UCSD-AML1 (cell line): ENCODE data around the gene PLA2G4A.
"Not testable (repeated sequence)": the region's sequence is repeated elsewhere in the genome, so short reads cannot be mapped to it uniquely, and the experiment has no call there.

Source experiments
- DNase-seq: peaks from one replicate; lab custom pipeline; 2025; ENCODE audit not compliant: unreplicated experiment; lab: John Stamatoyannopoulos, UW

The PLA2G4A gene

GRCh38 chr1:186917106-186917786 lies 88.5 kb downstream of the PLA2G4A start:
- not testable (repeated sequence) for DNase-seq

GRCh38 chr1:186921386-186921785 lies 92.6 kb downstream of the PLA2G4A start:
- DNase-seq, result peak; percentile 10

DNA sequence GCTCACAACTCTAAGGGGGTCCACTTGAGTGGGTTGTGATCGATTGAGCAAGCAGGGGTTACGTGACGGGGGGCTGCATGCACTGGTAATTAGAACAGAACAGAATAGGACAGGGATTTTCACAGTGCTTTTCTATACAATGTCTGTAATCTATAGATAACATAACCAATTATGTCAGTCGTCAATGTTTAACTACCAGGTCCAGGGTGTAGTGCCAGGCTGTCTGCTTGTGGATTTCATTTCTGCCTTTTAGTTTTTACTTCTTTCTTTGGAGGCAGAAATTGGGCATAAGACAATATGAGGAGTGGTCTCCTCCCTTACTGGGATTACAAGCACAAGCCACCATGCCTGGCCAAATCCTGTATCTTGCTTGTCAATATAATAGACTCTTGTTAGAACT lies 94.1 kb downstream of the PLA2G4A start:
- DNase-seq, result not testable (repeated sequence)

- DNase-seq, result no peak
Observed at GRCh38 chr1:186923486-186923885, 94.7 kb downstream of the PLA2G4A start.

DNA sequence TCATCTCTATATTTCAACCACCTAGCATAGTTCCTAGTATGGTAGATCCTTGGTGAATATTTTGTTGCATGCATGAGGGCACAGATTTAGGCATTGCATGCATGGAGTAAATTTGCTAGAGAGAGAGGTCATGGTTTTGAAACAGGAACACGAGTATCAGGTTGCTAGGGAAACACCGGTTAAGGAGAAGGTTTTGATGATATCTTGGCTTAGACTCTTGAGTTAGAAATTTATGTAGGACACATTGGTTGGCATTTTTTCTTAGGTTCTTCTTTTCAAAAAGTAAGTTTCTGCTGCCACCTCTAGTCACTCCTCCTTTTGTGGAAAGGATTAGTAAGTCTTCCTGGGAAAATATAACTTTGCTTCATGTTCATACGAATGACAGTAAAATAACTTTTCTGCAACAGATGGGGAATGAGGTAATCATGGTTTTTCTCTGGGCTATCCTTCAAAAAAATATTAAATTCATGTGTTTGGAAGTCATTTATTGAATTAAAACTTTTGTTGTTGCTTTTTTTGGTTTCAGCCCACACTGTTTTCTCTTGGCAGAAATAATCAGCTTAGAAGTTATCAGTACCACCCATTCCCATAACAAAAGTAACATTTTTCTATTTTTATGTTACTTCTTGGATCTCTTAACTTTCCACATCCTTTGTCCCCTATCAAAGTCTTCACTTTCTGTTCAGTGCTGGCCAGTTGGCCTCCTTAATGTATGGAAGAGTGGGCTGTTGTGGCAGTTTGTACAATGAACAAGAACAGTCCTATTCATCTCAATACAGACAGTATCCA lies 97.3 kb downstream of the PLA2G4A start:
- no peak for DNase-seq

- DNase-seq, result no peak
Observed at GRCh38 chr1:186927884-186928283, 99.1 kb downstream of the PLA2G4A start.

DNA sequence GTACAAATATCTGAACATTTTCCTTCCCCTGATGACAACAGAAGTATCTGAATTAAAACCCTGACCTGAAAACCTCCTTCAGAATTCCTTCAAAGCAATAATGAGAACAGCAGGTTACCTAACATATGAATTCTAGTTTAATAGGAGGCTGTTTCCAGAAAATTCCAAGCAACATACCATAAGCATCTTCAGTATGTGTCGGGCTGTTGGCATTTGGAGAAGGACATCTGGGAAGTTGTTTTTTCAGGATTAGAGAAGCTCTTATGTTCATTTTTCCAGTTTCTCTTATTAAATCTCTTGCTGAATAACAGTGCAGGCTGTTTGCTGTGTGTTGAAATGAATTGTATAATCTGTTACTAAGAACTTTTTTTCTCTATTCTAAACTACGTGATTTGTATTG lies 101.5 kb downstream of the PLA2G4A start:
- no peak for DNase-seq

GRCh38 chr1:186937016-186937670 lies 108.4 kb downstream of the PLA2G4A start:
- no peak for DNase-seq

GRCh38 chr1:186943891-186944686 lies 115.3 kb downstream of the PLA2G4A start:
- DNase-seq, result no peak

DNA sequence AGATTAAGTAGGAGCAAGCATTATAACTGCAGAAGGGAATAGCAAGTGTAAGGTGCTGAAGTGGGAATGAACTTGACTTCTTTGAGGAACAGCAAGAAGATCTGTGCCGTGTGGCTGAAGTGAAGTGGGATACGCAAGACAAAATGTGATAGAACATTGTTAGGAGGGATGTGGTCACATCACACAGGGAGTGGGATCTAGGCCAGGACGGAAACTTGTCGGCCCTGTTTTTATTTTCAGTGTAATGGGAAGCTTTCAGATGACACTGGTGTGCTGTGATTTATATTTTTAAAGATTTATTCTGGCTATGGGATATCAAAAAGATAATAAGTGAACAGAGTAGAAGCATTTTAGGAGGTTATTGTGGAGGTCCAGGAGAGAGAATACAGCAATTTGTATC lies 116.4 kb downstream of the PLA2G4A start:
- DNase-seq, result no peak

GRCh38 chr1:186948535-186948934 lies 119.8 kb downstream of the PLA2G4A start:
- peak; percentile 41 for DNase-seq

DNA sequence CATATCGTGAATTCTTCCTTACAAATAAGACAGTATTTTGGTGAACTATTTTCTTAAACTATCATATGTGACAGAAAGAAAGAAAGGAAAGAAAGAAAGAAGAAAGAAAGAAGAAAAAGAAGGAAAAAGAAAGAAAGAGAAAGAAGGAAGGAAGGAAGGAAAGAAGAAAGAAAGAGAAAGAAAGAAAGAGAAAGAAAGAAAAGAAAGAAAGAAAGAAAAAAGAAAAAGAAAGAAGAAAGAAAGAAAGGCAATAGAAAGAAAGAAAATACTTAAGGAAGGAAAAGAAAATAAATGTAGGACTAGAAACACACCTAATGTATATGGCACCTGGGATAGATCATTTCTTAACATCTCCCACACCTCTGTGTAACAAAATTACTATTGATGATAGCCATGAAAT lies 120.4 kb downstream of the PLA2G4A start:
- DNase-seq, result no peak

DNA sequence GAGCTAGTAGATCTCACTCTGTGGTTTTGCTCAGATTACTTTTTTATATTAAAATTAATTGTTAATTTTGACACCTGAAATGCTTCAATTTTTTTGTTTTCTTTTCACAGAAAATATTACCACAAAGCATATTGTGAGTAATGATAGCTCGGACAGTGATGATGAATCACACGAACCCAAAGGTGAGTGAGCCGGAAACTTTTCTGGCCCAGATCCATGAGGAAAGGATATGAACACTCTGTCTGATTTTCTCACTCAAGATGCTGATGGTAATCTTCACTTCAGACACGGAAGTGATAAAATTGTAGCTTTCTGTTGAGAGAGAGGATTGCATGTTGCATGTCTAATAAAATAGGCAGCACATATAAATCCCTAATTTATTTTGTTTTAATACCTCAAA lies 121.8 kb downstream of the PLA2G4A start:
- no peak for DNase-seq

GRCh38 chr1:186953876-186954275 lies 125.1 kb downstream of the PLA2G4A start:
- DNase-seq, result no peak

GRCh38 chr1:186957314-186957713 lies 128.6 kb downstream of the PLA2G4A start:
- no peak for DNase-seq

DNA sequence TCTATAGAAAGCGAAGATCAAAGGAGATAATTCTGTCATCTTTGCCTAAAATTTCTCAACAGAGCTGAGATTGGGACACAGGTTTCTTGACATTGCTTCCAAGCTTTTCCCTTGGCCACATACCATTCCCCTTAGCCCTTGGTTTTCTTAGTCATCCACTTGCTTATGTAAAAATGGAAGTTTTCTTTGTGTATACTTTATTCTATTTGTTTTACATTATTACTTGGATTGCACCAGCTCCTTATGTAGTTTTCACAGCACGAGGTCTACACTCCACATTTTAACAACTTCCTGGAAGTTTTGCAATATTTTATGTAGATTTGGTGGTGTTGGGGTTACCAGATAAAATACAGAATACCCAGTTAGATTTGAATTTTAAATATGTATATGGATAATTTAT lies 129.8 kb downstream of the PLA2G4A start:
- no peak for DNase-seq

- no peak for DNase-seq
Observed at GRCh38 chr1:186960861-186961260, 132.1 kb downstream of the PLA2G4A start.

GRCh38 chr1:186965847-186966246 lies 137.1 kb downstream of the PLA2G4A start:
- no peak for DNase-seq

GRCh38 chr1:186966456-186966855 lies 137.7 kb downstream of the PLA2G4A start:
- no peak for DNase-seq

GRCh38 chr1:186967656-186968394 lies 139.1 kb downstream of the PLA2G4A start:
- no peak for DNase-seq

- DNase-seq, result no peak
Observed at GRCh38 chr1:186974774-186975181, 146.0 kb downstream of the PLA2G4A start.
